OCI-LY1 (cell line): Measurements from ENCODE around the gene USP6NL.

ENCODE experiments used
- H2AFZ ChIP-seq: fragments of 200-600 bp; sonication (generic), shearing (Covaris generic); 2 replicates; pipeline ENCODE4 v1.6.0; 2014; ENCODE audit warnings: antibody characterized with exemption, mild to moderate bottlenecking, low read length
- H3F3A ChIP-seq: fragments of 200-600 bp; sonication (generic), shearing (Covaris generic); 2 replicates; pipeline ENCODE4 v1.6.0; 2014; ENCODE audit warnings: mild to moderate bottlenecking, antibody characterized with exemption, low read length, moderate library complexity; ENCODE audit not compliant: insufficient read depth
- H3K27ac ChIP-seq: fragments of 200-600 bp; sonication (generic); 2 replicates; pipeline ENCODE4 v1.5.1; 2014; ENCODE audit warnings: low read length, mixed run types, mild to moderate bottlenecking, low read depth; ENCODE audit not compliant: poor library complexity, severe bottlenecking
- H3K27me3 ChIP-seq: fragments of 200-600 bp; sonication (generic); 2 replicates; pipeline ENCODE4 v1.6.0; 2014; ENCODE audit warnings: antibody characterized with exemption, mild to moderate bottlenecking, low read length, moderate library complexity; ENCODE audit not compliant: insufficient read depth
- H3K36me3 ChIP-seq: fragments of 200-600 bp; sonication (generic); 2 replicates; pipeline ENCODE4 v1.6.1; 2014; ENCODE audit warnings: mild to moderate bottlenecking, antibody characterized with exemption, low read length, moderate library complexity, mixed read lengths; ENCODE audit not compliant: insufficient read depth
- H3K4me1 ChIP-seq: fragments of 200-600 bp; sonication (generic); 2 replicates; pipeline ENCODE4 v1.5.1; 2014; ENCODE audit warnings: mild to moderate bottlenecking, low read length, moderate library complexity; ENCODE audit not compliant: insufficient read depth, severe bottlenecking
- H3K4me2 ChIP-seq: fragments of 200-600 bp; sonication (generic), shearing (Covaris generic); 2 replicates; pipeline ENCODE4 v1.6.1; 2014; ENCODE audit warnings: low read length
- H3K4me3 ChIP-seq: fragments of 200-600 bp; sonication (generic); 2 replicates; pipeline ENCODE4 v1.5.1; 2014; ENCODE audit warnings: low read length, low read depth, mild to moderate bottlenecking, mixed read lengths; ENCODE audit not compliant: poor library complexity, severe bottlenecking
- H3K79me2 ChIP-seq: fragments of 200-600 bp; shearing (Covaris generic); 2 replicates; pipeline ENCODE4 v1.6.1; 2016; ENCODE audit warnings: mixed run types, low read length, mixed read lengths; ENCODE audit not compliant: insufficient read depth
- H3K9ac ChIP-seq: fragments of 200-600 bp; sonication (generic), shearing (Covaris generic); 2 replicates; pipeline ENCODE4 v1.6.1; 2014; ENCODE audit warnings: mild to moderate bottlenecking, low read length, mixed read lengths
- H3K9me2 ChIP-seq: fragments of 200-600 bp; sonication (generic), shearing (Covaris generic); 2 replicates; pipeline ENCODE4 v1.6.1; 2014; ENCODE audit warnings: low read depth, mild to moderate bottlenecking, low read length, mixed read lengths
- H3K9me3 ChIP-seq: fragments of 200-600 bp; shearing (Covaris generic); 2 replicates; pipeline ENCODE4 v1.6.1; 2014; ENCODE audit warnings: low read length, mixed read lengths
- H4K20me1 ChIP-seq: fragments of 200-600 bp; sonication (generic), shearing (Covaris generic); 2 replicates; pipeline ENCODE4 v1.6.0; 2016; ENCODE audit warnings: mild to moderate bottlenecking, low read length; ENCODE audit not compliant: insufficient read depth
- EZH2 ChIP-seq: fragments of 200-600 bp; sonication (generic), shearing (Covaris generic); IDR thresholded peaks from 2 replicates; pipeline ENCODE4 v1.8.0; 2017; ENCODE audit warnings: borderline replicate concordance, mixed run types, mild to moderate bottlenecking, antibody characterized with exemption, low read length, moderate library complexity, mixed read lengths
- TF ChIP-seq, protein P1 (sequence below): fragments of 200-600 bp; sonication (generic), shearing (Covaris generic); IDR thresholded peaks from 2 replicates; pipeline ENCODE4 v1.5.1; 2017; ENCODE audit warnings: mild to moderate bottlenecking, antibody characterized with exemption, low read length, moderate library complexity, mixed read lengths

USP6NL gene

DNA sequence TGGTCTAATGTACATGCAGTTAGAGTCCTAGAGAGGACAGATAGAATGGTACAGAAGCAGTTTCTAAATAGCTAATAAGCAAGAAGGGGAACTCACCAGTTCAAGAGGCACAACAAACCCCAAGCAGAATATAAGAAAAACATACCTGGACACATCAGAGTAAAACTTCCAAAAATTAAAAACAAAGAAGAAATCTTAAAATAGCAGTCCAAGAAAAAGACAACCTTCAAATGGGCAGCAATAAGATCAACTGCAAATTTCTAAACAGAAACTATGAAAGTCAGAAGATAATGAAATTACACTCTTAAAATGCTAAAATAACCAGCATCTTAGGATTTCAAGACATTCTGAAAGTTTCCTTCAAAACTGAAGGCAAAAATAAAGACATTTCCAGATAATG, 55.9 kb downstream of the USP6NL start:
- Histone ChIP-seq H3K9ac (no peak overlapping the region), H3K4me3 (no peak overlapping the region), H3K4me2 (no peak overlapping the region), H3K27me3 (peaks cover 4% of the 10 kb centered on the region; the same call in 1 of the 2 replicates), H3K36me3 (no peaks in the 10 kb centered on the region; the same call in 1 of the 2 replicates), H3K79me2 (peaks cover 9% of the 10 kb centered on the region; the same call in 1 of the 2 replicates), H3K4me1 (peaks cover 42% of the 10 kb centered on the region), H3F3A (no peaks in the 10 kb centered on the region), H3K9me3 (peaks cover 10% of the 10 kb centered on the region; the same call in 1 of the 2 replicates), H4K20me1 (no peaks in the 10 kb centered on the region), H3K27ac (no peak overlapping the region), H2AFZ (no peak overlapping the region), H3K9me2 (no peaks in the 10 kb centered on the region)
- TF ChIP-seq, protein P1, sequence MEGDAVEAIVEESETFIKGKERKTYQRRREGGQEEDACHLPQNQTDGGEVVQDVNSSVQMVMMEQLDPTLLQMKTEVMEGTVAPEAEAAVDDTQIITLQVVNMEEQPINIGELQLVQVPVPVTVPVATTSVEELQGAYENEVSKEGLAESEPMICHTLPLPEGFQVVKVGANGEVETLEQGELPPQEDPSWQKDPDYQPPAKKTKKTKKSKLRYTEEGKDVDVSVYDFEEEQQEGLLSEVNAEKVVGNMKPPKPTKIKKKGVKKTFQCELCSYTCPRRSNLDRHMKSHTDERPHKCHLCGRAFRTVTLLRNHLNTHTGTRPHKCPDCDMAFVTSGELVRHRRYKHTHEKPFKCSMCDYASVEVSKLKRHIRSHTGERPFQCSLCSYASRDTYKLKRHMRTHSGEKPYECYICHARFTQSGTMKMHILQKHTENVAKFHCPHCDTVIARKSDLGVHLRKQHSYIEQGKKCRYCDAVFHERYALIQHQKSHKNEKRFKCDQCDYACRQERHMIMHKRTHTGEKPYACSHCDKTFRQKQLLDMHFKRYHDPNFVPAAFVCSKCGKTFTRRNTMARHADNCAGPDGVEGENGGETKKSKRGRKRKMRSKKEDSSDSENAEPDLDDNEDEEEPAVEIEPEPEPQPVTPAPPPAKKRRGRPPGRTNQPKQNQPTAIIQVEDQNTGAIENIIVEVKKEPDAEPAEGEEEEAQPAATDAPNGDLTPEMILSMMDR, result no peak
- no peak for TF ChIP-seq EZH2

DNA sequence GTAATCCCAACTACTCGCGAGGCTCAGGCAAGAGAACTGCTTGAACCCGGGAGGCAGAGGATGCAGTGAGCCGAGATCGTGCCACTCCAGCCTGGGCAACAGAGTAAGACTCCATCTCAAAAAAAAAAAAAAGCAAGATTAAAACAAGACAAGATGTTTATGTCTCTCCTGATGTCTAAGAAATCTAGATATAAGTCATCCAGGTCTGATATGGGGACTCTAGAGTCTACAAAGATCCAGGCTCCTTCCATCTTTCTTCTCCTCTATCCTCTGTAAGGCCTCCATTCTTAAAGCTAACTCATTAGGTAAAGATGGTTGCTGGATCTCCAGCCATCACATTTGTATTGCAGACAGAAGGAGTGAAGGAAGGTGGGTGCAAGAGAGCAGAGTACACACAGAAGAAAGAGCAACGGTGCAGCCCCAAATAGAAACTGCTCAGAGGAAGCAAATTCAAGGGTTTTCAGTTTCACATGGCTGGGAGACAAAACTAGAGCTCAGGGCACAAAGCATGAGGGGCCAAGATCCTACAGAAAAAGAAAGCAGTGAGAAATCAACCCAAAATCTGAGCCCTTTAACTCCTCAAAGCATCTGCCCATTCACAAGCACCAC, 57.6 kb downstream of the USP6NL start:
- Histone ChIP-seq H3K9ac (no peak overlapping the region), H3K27ac (peak overlapping the region; percentile 55), H3K4me1 (peaks cover 46% of the 10 kb centered on the region), H3K79me2 (peaks cover 9% of the 10 kb centered on the region; the same call in 1 of the 2 replicates), H2AFZ (no peak overlapping the region), H3K9me3 (peaks cover 10% of the 10 kb centered on the region; the same call in 1 of the 2 replicates), H3F3A (no peaks in the 10 kb centered on the region), H3K9me2 (no peaks in the 10 kb centered on the region), H3K4me2 (peak overlapping the region; percentile 31; the same call in 1 of the 2 replicates), H3K36me3 (no peaks in the 10 kb centered on the region; the same call in 1 of the 2 replicates), H3K4me3 (no peak overlapping the region), H3K27me3 (peaks cover 4% of the 10 kb centered on the region; the same call in 1 of the 2 replicates), H4K20me1 (no peaks in the 10 kb centered on the region)
- TF ChIP-seq EZH2, result no peak

DNA sequence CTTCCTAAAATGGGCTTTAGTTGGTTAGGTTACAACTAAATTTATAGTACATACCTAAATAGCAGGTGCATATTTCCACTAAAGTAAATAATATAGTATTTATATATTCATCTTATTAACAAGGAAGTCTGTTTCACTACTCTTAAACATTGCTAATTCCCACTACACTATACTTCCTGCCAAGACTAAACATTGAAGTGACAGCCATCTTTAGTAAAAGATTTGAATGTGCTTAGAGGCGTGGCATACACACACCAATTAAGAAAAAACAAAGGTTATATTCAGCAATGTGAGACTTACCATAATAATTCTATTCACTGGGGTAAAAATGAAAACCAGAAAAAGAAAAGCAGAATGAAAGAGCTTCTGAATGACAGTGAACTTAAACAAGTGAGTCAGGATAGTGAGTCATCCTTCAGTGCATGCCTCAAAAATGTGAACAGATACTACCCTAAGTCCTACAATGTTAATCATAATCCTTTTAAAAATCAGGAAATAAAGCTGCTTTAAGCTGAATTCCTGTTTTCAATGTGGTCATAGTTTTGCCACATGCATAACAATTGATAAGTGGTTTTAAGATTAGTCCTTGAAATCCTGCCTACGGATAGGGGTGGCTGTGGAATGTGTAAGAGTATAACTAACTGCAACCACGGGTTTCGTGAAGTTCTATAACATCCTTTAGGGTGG, 59.4 kb downstream of the USP6NL start:
- Histone ChIP-seq H3K9me3 (peaks cover 10% of the 10 kb centered on the region; the same call in 1 of the 2 replicates), H2AFZ (no peak overlapping the region), H3F3A (no peaks in the 10 kb centered on the region; the same call in 1 of the 2 replicates), H3K9me2 (no peaks in the 10 kb centered on the region), H3K27me3 (peaks cover 4% of the 10 kb centered on the region; the same call in 1 of the 2 replicates), H3K27ac (no peak overlapping the region), H3K4me3 (no peak overlapping the region), H3K9ac (no peak overlapping the region), H3K79me2 (peaks cover 9% of the 10 kb centered on the region; the same call in 1 of the 2 replicates), H3K36me3 (no peaks in the 10 kb centered on the region; the same call in 1 of the 2 replicates), H4K20me1 (no peaks in the 10 kb centered on the region), H3K4me1 (peaks cover 56% of the 10 kb centered on the region), H3K4me2 (no peak overlapping the region)
- TF ChIP-seq EZH2, result no peak
- TF ChIP-seq, protein P1, result no peak
